Activated gamma-delta T cell (primary cell): ENCODE results near the gene SPATA3.
A peak's percentile ranks its signal among the peaks of the same experiment; 100 is the strongest.
"Not testable (repeated sequence)": the region's sequence is repeated elsewhere in the genome, so short reads cannot be mapped to it uniquely, and the experiment has no call there.

Source experiments
- DNase-seq: peaks from one replicate; lab custom pipeline; 2025; lab: John Stamatoyannopoulos, UW
- total RNA-seq, 2 donors: gene quantifications; one replicate each; lab custom pipeline; 2026; lab: John Stamatoyannopoulos, UW

The SPATA3 gene
- 0 to 0.13 reads per million in 2 donors for total RNA-seq

DNA sequence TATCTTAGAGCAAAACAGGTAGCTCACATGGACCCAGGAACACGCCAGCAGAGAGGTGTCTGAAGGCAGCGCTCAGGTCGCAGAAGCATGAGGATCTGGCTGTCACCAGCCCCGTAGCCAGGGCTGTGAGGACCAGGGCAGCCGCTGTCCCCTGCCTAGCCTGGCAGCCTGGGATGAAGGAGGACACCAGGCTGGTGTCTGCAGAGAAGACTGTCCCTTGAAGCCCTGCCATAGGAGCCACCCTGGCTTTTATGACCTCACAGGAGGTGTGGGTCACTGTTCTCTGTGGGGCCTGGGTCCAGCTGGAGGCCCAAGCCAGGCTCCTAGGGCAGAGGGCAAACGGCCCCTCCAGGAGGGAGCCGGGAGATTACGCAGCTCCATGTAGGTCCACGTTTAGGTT lies at the start of gene SPATA3:
SPATA3 (plus strand) TSS at position 301 of the 400 bp plus-strand sequence. CDS start 113 bp downstream, outside the sequence.
- DNase-seq: no peak

DNA sequence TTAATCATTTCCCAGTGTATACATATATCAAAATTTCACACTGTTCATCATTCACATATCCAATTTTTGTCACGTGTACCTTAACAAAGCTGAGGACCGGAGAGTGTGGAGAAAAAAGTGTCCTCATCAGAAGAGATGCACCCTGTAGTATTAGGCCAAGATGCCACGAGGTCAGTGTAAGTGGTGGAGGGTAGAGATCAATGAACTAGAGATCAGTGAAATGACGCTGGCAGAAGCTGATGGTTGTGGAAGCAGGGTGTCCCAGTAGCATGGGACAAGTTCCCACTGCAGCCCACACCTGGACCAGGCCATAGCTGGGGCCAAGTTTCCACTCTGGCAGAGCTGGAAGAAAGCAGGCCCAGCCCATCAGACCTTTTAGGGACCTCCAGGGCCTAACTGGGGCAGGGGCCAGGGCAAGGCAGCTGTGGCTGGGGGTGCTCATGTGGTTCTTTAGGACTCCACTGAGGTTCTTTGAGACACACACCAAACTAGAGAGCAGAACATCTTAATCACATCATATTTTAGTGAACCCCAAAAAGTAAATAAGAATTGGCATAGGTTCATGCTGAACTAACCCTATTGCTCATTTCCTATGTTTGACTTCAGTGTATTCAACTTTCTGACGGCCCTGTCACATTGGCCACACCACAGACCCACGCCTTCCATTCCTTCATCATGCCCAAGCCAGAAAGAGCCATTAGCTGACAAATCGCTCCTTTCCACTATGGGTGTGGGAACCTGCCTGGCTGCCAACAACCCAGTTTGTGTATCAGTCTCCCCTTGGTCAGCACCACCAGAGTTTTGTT lies 49.3 kb upstream of the SPATA3 start:
- DNase-seq: no peak

DNA sequence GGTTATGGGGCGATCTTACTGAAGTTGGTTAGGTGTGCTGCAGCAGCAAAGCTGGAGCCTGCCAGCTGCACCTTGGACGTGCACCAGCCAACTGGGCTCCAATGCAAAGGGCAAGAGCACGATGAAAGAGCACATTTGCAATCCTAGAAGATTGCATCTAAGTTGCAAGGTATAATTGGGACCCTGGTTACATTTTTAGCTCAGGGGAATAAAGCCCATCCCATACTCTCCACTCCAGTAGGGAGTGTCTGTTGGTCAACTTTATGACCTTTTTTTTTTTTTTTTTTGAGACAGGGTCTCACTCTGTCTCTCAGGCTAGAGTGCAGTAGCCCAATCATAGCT lies 48.7 kb upstream of the SPATA3 start:
- DNase-seq: no peak

DNA sequence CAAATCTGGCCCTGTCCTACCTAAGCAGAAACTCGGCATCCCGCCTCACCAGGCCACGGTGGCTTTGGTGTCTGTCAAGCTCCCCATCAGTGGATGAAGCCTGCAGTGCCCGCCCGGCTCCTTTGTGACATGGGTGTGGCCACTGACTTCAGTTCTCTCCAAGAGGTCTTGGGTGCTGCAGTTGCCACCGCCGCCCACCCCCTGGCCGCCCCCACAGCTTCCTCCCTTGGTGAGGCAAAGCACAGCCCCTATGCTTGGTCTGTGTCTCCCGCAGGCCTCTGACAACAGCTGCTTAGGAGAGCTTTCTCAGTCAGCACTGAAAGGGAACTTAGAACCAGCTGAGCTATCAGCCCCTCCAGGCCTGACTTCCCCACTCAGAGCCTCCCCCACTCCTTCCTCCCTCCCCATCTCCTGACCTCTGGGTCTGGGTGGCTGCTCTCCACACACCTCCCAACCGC lies 48.0 kb upstream of the SPATA3 start:
- no peak for DNase-seq

DNA sequence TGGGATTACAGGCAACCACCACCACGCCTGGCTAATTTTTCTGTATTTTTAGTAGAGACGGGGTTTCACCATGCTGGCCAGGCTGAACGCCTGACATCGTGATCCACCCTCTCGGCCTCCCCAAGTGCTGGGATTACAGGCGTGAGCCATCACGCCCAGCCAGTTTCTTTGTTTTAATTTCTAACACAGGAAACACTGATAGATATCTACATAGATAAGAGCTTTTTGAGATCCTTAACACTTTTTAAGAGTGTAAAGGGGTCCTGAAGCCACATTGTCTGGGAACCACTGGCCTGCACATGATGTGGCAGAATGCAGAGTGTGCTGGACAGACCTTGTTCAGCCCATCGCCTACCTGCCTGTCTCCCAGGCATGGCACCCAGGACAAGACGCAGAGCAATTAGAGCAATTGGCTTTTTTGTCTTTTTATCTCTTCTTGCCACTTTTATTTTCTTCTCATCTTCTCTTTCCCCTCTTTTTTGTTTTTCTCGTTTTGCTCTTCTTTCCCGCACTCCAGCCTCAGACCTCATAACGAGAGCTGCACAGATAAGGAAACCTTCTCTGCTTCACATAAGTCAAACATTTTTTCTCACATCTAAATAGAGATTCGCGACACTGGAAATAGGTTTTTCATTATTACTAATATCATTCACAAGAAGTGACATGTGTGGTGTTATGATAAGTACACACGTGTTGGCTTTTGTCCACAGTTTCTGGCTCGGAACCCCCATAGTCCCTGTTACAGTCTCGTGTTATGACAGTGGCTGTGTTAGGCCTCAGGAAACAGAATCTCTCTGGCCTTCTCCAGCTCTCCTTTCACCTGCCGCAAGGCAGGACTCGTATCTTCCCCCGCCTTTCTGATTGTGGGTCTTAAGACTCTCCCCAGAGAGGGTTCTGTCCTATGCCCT lies 45.7 kb upstream of the SPATA3 start:
- DNase-seq: no peak

DNA sequence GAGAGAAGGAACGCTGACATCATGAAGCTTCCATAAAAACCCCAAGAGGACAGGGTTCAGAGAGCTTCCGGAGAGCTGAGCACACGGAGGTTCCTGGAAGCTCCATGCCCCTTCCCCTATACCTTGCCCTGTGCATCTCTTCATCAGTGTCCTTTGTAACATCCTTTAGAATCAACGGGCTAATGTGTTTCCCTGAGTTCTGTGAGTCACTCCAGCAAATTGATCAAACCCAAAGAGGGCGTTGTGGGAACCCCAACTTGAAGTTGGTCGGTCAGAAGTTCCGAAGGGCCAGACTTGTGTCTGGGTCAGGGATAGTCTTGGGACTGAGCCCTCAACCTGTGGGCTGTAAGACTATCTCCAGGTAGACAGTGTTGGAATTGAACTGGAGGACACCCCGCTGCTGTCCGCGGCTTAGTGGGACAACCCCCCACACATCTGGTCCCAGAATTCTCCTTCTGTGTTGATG lies 45.0 kb upstream of the SPATA3 start:
- no peak for DNase-seq

DNA sequence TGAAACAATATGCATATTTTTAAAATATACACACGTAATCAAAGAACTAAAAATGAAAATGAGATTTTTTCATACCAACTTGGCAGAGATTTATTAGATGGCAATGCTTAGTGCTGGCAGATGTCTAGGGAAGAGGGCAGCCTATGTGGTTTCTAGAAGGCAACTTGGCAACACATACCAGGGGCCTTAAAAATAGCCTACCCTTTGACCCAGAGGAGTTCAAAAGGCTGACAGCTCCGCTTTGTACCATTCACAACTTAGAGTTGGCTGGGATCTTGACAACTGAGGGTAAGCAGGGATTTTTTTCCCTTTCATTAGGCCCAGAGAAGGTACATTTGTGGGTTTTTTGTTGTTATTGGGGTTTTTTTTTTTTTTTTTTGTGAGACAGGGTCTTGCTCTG lies 44.5 kb upstream of the SPATA3 start:
- DNase-seq: no peak

DNA sequence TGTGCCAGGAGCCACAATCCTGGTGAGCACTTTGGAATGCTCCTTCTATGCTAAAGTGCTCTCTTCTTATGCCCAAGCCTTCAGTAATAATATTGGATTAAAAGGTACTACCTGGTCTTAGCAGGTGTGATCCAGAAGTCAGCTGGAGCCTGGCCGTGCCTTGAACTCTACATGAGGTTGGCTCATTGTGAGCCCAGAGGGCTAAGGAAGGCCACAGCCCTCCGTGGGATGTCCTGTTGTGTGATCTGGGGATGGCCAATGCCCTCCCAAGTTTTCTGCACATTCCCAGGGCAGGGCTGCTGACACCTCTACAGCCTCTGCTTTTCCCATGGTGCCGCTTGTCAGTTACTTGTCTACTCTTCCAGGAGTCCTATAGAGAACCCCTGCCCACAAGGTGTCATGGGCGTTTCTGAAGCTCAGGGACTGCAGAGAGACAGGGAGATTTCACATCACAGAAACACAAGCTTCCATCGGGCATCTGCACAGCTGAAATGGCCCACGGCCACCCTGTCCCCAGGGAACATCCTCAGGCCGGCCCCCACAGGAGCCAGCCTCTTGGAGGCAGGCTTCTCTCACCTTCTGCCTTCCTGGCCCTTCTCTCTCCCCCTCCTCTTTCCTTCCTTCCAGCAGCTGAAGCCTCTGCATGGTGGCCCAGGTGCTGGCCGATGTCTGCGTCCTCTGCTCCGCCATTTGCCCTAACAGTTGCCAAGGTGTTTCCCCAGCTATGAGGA lies 43.5 kb upstream of the SPATA3 start:
- DNase-seq: no peak

DNA sequence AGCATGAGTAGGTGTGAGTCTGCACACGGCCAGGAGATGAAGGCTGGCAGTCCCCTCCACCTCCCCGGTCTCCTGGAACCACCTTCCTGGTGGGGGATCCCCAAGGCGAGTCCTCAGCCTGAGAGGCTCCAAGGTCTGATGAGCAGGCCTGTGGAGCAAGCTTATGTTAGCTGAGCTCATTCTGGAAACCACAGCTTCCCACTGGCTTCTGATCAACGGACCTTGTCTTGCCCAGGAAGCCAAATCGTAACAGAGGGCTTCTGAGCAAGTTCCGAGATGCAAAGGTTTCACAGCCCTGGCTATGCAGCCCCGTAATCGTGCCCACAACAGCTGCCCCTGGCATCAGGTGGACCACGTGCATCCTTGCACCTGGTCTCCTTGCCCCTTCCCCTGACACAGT lies 42.1 kb upstream of the SPATA3 start:
- no peak for DNase-seq

DNA sequence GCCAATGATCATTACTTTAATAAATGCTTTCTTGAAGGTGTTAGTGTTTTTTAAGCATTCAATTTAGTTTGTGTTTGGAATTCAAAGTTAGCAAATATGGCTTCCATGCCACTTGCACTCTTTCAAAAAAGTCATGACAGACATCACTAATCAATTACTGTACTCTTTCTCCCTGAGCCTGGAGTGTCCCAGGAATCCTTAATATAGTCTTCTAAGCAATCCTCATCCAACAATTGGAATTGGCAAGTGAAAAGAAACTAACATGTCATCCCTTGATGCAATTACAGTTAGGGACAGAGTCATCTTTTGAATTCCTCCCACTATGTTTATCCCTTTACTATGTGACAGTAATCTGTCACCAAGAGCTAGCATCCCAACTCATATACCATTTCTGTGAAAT lies 41.2 kb upstream of the SPATA3 start:
- DNase-seq: no peak

DNA sequence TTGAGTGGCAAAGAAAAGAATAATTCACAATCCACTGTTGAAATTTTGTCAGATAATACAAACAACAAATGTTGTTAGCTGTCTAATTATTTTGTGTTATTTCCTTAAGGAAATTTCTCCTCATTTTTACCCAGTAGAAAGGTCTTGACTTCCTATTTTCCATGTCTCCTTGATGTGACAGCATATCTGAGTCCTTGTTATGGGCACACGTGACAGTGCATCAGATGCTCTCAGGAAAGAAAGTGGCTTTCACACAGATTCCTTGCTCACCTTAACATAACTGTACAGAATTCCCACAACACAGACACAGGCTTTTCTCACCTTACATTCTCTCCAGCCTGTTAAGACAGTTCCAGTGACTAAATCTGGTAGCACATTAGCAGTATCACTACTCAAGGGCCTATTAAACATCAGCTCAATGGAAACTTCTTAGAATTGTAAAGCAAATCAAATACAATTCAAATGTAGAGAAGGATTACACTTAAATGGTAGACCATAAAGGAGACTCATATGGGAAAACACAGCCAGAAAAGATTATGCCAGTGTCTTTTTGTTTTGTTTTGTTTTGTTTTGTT lies 40.7 kb upstream of the SPATA3 start:
- no peak for DNase-seq

DNA sequence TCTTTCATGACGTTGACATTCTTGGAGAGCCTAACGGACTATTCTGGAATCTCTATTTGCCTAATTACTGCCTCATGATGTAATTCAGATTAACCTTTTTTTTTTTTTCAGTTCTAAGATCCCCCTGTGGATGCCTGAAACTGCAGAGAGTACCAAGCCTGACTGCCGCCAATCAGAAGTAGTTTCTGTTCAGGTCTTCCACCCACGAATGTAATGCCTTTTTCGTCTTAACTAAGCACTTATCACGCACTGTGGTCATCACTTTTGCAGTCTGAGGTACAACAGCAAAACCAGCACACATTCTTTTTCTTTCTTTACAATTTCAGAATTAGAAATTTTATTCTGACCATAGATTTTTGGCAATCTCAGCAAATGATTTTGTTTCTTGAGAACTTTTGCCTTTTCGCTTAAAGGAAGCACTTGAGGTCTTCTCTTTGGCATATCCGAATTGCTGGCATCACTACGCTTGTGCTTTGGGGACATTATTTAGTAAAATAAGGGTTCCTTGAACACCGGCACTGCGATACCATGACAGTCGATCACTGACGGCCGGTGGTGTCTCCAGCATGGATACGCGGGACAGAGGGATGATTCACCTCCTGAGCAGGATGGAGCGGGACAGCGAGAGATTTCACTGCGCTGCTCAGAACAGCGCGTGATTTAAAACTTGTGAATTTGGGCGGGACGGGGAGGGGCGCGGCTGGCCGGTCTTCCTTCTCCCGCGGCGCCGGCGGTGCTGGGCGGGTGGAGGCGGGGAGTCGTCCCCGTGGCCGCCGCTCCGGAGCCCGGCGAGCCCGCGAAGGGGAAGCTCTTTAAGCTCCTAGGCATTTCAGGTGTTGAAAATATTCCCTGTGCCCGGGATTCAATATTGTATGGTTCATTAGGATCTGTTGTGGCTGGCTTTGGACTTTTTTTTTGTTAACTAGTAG lies 38.8 kb upstream of the SPATA3 start:
- peak; percentile 23 for DNase-seq

DNA sequence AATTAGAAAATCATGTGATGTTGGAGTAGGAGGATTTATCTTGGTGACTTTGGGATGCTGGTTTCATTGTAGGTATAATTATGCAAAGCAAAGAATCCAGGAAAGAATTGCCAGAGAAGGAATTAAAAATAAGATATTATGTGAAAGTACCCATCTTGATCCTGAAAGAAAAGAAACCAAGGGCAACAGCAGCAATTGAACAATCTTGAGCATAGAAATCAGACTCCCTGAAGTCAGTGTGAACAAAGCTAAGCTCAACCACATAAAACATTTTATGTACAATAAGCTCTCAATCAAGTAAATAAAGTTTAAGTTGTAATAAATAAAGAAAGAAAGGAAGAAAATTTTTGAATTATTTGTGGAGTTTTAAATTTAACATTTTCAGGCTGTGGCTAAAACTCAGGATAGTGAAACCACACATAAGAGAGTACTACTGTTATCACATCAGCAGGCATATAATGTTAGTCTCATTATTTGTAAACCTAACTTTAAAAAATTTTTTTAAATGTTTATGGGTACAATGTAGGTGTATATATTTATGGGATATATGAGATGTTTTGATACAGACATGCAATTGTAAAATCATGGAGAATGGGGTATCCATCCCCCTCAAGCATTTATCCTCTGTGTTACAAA lies 38.0 kb upstream of the SPATA3 start:
- no peak for DNase-seq

DNA sequence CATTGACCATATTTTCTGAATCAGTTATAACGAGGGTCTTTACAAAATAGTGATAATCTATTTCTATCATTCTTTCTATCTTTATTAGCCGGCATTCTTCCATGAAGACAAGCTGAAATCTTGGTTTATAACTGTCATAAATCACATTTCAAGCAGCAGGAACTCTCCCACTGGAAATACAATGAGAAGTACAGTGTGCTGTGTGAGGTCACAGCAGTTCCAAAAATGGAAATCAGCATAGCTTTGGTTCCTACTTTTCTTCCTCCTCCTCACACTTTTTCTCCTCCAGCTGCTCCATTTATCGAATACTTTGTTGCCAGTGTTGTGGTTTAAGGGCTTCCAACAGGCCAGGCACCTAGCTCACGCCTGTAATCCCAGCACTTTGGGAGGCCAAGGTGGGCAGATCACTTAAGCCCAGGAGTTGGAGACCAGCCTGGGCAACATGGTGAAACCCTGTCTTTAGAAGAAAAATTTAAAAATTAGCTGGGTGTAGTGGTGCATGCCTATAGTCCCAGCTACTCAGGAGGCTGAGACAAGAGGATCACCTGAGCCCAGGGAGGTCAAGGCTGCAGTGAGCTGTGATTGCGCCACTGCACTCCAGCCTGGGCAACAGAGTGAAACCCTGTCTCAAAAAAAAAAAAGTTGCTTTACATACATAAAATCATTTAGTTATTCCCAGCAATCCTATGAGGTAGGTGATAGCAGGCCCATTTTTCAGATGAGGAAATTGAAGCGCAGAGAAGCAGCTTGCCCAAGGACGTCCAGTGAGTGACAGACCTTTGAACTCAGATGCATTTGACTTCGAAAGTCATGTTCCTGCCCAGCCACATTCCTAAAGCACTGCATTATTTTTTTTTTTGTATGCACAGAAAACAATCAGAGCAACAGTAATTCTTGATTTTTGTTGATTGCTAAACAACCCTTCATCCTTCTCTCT lies 36.8 kb upstream of the SPATA3 start:
- DNase-seq: no peak

DNA sequence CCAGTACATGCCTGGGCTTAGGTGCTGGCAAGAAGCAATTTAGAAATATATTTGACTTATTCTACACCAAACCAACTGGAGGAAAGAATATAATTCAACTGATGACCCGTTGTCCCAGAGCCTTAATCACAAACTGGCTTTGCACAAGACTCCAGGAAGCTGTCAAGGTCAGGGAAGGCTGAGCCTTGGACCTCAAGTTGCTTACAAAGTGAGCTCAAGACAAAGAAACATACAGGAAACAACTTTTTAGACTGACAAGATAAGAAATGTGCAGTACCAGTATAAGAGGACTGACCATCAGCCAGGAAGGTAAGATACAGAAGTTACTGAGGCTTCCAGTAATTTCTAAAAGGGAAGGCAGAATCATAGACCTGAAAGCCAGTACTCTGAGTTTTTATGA lies 35.9 kb upstream of the SPATA3 start:
- no peak for DNase-seq

DNA sequence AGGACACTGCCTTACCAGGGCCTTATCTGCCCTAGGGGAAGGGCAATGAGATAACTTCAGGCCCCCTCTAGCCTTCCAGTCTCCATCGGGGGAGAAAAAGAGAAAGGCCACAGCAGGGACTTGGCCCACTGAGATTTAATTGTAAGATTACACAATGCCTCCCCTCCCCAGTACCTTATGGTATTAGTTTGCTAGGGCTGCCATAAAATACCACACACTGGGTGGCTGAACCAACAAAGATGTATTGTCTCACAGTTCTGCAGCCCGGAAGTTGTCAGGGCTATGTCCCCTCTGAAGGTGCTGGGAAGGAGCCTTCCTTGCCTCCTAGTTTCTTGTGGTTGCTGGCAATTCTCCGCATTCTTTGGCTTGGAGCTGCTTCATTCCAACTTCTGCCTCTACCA lies 34.8 kb upstream of the SPATA3 start:
- no peak for DNase-seq

DNA sequence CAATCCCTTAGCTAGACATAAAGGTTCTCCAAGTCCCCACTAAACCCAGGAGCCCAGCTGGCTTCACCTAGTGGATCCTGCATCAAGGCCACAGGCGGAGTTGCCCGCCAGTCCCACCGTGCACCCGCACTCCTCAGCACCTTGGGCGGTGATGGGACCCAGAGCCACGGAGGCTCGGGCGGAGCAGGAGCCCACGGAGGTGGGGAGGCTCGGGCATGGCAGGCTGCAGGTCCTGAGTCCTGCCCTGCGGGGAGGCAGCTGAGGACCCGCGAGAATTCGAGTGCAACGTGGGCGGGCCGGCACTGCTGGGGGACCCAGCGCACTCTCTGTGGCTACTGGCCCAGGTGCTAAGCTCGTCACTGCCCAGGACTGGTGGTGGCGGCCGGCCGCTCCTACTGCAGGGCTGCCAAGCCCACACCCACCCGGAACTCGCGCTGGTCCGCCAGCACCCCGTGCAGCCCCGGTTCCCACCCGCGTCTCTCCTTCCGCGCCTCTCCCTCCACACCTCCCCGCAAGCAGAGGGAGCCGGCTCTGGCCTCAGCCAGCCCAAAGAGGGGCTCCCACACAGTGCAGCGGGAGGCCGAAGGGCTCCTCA lies 31.7 kb upstream of the SPATA3 start:
- DNase-seq: no peak

DNA sequence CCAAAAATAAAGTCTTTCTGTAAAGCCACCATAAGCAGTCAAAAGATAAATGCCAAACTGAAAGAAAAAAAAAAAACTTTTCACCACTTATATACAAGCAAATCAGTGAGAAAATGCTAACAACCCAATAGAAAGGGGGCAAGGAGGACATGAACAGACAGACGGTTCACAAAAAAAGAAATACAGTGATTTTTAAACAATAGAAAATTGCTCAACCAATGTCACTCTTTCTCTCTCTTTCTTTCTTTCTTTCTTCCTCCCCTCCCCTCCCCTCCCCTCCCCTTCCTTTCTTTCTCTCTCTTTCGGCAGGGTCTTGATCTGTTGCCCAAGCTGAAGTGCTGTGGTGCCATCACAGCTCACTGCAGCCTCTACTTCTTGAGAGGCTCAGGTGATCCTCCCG lies 28.8 kb upstream of the SPATA3 start:
- no peak for DNase-seq

DNA sequence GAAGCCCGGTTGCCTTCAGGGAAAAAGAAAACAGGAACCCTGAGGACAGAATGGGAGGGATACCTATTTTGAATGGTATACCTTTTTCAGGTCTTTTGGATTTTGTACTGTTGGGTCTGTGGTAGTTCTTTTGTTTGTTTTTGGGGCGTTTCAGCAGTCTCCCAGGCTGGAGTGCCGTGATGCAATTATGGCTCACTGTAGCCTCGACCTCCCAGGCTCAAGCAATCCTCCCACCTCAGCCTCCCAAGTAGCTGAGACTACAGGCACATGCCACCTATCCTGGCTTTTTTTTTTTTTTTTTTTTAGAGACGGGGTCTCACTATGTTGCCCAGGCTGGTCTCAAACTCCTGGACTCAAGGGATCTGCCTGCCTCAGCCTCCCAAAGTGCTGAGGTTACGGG lies 27.6 kb upstream of the SPATA3 start:
- not testable (repeated sequence) for DNase-seq
